GM19025 (cell line): ENCODE data around the gene SF3B2.
"Not testable (repeated sequence)": the region's sequence is repeated elsewhere in the genome, so short reads cannot be mapped to it uniquely, and the experiment has no call there.

Experiments used
- ATAC-seq: cut with Tn5 transposase; IDR thresholded peaks from one replicate; pipeline ENCODE4 v1.9.1; 2021; ENCODE audit warnings: mild to moderate bottlenecking, low read depth, moderate library complexity; ENCODE audit not compliant: unreplicated experiment

Gene SF3B2

DNA sequence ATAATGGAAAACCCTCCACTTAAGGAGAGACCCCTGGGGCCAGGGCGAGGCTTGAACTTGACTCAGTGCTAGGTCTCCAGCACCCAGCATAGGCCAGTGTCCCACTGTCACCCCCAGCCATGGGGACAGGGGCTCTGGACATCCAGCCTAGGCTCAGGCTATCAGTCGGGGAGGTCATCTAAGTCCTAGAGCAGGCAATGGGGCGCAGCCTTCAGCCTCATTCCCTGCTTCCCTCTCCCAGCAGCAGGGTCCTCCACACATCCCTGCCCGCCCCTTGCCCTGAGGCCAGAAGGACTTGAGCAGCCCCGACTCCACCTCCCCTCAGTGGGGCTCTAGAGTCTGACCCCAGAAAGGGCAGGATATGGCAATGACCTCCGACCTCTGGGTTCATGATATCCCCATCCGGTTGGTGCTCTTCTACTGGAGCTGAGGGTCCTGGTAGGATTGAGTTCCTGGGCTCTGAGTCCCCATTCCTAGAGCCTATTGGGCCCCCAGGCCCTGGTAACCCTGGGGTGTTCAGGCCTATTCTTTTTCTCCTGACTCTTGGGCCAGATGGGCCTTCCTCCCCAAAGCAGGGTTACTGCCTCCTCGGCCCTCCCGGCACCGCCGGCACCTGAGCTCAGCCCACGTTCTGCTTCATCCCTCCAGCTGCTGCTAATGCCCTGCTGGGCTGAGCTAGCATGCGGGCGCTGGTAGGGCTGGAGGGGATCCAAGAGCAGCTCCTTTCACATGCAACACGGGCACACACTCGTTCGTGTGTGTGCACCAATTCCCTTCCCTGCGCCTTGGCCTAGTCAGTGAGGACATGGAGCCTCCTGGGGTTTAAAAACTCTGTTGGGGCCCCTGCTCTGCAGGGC lies 36.0 kb upstream of the SF3B2 start:
- no peak for ATAC-seq

DNA sequence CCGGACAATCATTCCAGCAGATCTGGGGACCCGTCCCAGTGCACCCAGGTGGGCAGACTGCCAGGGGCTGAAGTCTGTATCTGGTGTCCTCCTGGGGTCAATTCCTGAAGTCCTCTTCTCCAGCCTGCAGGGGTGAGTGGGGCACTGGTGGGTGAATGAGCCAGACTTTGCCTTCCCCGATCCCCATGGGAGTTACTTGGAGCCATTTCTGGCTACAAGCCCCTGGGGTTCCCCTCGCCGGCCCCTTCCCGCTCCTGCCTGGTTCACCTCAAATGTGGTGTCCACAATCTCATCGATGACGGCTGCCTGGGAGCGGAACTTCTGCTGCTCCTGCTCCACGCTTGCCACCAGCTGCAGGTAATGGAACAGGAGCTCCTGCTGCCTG lies 35.4 kb upstream of the SF3B2 start:
- no peak for ATAC-seq

DNA sequence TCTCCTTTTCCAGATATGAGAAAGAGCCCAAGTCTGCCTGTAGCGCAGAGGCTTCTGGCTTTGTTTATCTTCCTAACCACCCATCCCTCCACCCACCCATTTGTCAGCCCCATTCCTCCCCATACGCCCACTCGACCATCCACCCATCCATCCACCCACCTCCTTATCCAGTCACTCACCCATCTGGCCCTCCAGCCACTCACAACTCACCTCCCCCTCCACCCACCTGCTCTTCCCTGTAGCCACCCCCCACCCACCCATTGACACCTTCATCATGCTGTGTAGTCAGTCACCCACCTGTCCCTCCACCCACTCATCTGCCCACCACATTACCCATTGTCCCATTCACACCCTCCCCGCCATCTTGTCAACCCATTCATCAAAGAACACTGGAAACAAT lies 34.8 kb upstream of the SF3B2 start:
- no peak for ATAC-seq

DNA sequence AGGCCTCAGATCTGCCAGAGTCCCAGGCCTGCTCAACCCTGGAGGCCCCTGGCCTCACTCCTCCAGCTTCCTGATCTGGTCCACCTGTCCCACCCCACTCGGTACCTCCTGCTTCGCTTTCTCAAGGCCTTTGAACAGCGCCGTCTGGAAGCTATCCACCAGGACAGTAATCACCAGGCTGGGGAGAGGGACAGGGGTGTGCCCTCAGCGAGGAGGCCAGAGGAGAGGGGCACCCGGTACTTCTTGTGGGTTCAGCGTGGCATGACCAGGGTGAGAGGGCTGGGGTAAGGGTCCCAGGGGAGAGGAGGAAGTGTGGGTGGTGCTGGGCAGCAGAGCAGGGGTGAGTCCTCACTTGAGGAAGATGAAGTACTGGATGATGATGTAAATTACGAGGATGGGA lies 32.0 kb upstream of the SF3B2 start:
- no peak for ATAC-seq

DNA sequence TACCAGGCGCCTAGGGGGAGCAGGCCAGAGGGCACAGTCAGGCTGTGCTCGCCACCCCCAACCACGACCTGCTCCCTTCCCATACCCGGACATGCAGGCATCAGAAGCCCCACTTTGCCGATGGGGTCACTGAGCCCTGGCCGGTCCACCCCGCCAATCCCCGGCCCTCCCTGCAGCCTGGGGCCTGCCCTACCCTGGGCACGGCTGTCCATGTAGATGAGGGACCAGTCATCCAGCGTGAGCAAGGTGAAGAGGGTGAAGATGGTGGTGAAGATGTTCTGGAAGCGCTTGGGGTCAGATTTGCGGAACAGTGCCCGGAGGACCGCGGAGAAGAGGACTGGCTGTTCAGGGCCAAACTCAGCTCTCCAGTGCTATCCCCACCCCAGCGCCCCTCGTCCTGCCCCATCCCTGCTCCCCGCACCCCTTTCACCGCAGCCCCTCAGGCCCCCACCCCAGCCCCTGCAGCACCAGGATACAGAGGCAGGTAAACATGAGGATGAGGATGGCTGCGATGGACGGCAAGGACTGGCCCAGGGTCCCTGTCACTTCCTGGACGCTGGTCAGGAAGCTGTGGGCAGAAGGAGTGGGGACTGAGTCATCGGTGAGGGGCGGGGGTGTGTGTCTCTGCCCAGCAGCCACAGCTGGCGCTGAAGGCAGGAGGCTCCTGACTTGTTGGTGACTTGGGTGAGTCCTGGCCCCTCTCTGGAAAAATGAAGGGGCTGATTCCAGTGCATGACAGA lies 31.4 kb upstream of the SF3B2 start:
- ATAC-seq: no peak

DNA sequence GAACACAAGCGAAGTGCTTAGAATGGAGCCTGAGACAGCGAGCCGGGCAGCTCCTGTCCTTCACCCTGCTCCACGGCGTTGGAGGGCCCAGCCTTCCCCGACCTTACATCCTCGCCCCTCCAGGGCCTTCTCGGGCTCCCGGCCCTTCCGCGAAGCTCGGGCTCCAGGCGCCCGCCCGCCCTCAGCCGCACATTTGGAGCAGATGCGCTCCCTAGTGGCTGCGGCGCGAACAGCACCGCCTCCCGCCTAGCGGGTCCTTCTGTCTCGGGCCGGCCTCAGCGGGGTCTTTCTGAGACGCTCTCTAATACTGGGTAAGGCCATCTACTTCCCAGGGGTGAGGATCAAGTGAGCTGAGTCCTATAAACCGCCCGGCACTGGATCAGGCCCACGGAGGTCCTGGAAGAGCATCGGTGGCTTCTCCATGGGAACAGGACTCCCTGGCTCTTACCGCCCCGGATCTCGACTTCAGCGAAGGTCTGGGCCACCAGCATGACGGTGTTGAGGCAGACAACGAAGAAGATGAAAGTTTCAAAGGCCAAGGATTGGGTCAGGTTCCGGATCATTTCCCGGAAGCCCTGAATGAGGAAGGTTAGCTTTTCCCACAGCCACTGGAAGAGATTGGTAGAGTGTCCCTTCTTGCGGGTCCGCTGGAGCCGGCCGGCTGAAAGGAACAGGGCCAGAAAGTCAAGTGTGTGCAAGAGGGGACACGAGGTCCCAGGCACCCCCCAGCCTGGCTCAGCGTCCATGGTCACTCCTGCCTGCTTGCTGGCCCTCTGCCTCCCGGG lies 29.6 kb upstream of the SF3B2 start:
- no peak for ATAC-seq

DNA sequence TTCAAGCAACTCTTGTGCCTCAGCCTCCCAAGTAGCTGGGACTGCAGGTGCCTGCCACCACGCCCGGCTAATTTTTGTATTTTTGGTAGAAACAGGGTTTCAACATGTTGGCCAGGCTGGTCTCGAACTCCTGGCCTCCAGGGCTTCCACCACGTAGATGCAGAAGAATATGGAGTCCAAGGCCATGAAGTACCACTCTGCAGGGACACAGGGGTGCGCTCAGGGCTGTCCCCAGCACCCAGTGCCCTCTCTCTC lies 29.1 kb upstream of the SF3B2 start:
- ATAC-seq: not testable (repeated sequence)

DNA sequence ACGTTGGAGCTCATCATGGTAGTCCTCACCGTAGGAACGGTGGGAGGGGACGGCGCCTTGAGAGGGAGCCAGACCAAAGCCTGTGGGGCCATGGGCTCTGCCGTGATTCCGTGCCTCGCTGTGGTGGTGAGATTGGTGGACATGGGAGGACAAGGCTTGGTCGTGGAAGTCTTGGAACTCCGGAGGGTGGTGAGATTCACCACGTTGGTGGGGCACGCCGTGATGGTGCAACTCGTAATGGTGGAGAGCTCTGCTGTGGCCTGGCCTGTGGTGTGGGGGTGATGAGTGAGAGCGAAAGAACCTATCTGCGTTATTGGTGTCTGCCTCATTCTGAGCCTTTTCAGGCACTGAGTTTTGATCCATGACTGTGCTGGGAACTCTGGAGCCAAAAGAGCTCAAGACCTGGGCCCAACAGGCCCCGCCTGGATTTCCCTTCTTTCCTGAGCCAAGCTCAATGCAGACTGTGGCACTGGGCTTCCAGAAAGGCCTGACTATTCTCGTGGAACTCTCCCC lies 26.1 kb upstream of the SF3B2 start, which contains the start of gene CATSPER1:
Gene CATSPER1 (minus strand): TSS at position 463 of the 513 bp plus-strand sequence. CDS start 100 bp downstream, at position 363.
- no peak for ATAC-seq

DNA sequence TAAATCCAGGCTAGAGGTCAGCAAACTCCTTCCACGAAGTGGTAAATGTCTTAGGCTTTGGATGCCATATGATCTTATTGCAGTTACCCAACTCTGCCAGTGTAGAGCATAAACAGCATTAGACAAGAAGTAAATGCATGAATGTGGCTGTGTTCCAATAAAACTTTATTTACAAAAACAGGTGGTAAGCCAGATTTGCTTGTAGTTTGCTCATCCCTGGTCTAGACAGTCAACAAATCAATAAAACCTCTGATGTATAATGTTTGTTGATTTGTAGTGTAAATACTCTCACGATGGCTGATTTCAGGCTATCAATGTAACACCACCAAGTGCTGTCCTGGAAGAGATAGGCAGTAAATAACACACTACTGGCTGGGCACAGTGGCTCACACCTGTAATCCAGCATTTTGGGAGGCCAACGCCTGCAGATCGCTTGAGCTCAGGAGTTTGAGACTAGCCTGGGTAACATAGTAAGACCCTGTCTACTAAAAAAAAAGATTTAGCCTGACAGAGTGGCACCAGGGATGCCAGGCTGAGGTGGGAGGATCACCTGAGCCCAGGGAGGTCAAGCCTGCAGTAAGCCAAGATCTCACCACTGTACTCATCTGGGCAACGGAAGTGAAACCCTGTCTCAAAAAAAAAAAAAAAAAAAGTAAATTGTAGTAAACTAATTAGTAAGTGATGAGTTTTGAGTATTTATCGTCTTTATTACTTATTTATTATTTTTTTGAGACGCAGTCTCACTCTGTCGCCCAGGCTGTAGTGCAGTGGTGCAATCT lies 19.0 kb upstream of the SF3B2 start:
- no peak for ATAC-seq

DNA sequence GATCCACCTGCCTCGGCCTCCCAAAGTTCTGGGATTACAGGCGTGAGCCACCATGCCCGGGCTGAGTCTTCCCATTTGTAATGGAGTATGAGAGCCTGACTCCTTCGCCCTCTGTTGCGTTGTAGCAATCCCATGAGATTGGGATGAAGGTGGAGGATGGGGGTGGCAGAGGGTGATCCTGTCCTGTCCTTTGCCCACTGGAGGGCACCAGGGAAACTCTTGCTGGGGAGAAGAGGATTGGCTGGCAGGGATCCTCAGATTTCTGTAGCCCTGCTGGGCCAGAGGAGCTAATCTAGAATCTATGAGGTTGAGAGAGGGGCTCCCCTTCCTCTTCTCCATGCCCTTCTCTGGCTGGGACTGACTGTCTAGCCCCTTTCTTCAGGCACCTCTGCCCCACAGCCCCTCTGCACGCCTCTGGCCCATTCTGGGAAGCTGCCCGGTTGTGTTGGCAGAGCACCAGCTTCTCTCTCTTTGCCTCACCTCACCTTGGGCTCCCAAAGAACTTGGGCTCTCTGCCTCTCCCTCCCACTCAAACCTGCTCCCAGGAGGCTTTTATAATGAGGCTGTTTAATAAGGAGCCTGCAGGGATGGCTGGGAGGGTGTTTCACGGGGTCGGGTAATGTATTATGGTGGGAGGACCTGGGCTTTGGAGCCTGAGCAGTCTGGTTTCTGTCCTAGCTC lies 16.4 kb upstream of the SF3B2 start:
- no peak for ATAC-seq

DNA sequence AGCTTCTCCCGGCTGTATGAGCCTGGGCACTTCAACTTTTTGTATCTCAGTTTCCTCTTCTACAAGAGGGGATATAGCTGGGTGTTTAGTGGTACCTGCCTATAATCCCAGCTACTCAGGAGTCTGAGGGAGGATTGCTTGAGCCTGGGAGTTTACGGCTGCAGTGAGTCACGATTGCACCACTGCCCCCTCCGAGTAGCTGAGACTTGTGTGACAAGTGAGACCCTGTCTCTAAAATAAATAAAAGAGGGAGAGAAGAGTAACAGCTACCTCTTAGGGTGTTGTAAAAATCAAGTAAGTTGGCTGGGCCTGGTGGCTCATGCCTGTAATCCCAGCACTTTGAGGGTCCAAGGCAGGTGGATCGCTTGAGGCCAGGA lies 15.8 kb upstream of the SF3B2 start:
- no peak for ATAC-seq

DNA sequence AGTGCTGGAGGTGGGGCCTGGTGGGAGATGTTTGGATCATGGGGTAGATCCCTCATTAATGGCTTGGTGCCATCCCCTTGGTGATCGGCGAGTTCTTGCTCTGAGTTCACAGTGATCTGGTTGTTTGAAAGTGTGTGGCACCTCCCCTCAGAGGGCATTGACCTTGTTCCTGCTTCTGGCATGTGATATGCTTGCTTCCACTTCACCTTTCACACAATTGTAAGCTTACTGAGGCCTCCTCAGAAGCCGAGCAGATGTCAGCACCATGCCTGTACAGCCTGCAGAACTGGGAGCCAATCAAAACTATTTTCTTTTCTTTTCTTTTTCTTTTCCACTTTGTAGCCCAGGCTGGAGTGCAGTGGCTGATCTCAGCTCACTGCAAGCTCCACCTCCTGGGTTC lies 14.8 kb upstream of the SF3B2 start:
- ATAC-seq: no peak

DNA sequence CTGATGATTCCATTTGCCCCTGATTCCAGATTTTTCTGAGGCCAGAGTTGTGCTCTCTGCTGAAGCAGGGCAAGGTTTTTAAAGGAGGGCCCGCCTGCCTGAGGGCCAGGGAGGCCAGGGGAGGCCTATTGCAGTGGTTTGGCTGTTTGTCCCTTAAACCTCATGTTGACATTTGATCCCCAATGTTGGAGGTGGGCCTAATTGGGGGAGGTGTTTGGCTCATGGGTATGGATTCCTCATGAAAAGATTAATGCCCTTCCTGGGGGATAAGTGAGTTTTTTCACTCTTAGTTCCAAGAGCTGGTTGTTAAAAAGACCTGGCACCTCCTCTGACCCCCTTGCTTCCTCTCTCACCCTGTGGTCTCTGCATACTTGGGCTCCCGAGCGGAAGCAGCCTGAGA lies 12.4 kb upstream of the SF3B2 start:
- no peak for ATAC-seq

DNA sequence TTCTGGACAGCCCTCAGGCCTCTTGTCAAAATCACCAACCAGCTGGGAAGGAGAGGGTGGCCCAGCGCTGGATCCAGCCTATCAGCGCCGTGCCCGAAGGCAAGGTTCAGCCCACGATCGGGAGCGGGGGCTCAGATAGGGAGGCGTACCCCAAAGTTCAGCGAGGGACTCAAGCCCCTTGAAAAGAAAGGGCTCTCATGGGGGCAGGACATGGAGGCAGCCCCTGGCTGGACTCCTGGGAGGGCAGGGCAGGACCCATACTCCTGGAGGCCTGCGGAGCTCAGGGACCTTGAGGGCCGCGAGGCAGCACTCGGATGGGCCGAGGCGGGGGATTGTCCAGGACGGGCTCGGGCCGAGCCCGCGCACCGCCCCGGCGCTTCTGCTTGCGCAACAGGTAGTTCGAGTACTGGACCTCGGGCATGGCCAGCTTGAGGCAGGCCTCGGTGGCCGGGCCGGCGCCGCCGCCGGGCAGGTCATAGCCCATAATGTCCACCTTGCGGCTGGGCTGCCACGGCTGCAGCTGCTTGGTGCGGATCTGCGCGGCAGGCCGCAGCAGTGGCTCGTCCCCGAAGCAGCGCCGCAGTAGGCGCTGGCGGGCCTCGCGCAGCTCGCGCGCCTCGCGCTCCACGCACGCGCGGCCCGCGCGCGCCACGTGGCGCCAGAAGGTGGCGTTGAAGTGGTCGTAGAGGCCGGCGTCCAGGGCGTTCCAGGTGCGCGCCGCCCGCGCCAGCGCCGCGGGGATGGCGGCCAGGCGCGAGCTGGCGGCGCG lies 9.8 kb upstream of the SF3B2 start:
- no peak for ATAC-seq

DNA sequence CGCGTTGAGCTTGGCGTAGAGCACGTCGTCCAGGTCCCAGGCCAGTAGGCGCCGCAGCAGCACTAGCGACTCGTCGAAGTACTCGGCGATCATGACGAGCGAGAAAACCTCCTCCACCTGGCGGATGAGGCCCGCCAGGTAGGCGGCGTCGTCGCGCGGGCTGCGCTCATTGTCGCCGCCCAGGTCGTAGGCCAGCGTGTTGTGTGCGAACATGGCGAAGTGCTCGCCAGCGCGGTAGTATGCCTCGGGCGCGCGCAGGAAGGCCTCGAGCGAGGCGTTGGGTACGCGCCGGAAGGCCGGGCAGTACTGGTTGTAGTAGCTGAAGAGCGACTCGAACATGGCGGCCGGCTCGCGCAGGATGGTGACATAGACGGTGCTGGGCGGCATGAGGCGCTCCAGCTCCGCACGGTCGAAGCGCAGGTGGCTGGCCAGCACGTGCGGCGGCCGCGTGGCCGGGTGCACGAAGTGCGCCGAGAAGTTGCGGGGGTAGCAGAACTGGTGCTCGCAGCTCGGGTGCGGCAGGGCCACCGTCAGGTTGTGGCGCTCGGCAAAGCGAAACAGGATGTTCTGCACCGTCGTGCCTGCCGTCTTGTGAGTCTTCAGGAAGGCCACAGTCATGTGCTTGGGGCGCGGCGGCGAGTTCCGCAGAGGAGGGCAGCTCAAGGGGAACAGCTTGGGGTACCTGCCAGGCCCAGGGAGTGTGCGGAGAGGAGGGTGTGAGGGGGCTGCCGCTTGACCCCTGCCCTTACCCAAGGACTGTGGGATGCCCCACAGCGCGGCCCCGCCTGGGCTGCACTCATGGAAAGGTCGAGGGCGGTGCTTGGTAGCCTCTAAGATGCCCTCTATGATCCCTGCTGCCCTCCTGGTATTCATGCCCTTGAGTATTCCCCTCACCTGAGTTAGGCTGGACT lies 8.9 kb upstream of the SF3B2 start:
- ATAC-seq: no peak

DNA sequence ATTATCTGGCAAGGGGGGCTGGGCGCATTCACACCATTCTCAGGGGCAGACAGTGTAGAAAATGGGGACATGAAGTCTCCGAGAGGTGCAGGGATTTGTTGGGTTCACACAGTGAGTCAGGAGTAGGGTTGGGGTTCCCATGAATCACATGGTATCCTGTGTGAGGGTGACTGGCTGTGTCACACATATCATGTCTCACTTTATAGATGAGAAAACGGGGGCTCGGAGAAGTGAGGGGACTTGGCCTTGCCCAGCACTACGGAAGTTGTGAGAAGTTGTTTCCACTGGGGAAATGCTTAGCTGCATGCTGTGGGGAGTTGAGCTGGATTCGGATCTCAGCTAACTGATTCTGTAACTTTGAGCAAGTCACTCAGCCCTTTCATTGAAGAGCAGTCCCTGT lies 7.4 kb upstream of the SF3B2 start:
- no peak for ATAC-seq

DNA sequence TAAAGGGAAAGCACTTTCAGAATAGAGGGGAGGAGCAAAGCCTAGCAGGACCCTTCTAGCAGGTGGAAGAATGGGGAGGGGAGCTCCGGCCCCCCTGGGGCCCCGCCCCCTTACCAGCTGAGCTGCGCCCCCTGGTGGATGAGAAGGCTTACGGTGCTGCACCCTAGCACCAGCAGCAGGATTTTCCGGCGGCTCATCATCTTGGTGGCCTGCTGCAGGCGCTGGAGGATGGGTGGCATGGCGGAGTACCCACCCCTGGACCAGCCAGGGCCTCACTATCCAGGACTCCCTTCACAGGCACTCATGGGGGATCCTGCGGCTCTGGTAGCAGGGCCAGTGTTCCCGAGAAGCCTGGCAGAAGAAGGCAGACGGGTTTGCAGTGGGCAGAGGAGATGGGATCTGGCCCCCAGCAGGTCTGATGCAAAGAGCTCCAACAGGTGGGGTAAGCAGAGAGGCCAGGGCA lies 7.0 kb upstream of the SF3B2 start:
- ATAC-seq: peak; percentile 59

DNA sequence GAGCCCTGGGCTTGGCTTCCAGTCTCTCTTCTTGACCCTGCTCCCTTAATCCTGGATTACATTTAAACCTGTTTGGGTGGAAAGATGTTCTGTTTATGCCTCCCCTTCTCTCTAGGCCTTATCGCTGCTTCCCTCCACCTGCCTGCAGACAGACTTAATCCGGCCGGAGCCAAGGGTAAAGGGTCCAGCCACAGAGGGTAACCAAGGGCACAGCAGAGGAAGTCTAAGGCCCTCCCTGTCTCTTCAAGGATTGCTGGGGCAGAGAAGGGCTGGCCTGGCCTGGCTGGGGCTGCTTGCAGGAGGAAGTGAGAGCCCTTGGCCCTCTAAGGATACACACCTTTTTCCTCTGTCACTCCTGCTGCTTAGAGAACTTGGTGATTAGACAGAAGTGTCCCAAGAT lies 5.3 kb upstream of the SF3B2 start:
- ATAC-seq: no peak
